SH-SY5Y (cell line): ENCODE data around the gene ZDHHC5.

Experiments
- GATA2 ChIP-seq: IDR thresholded peaks from 2 replicates; pipeline ENCODE4 v1.6.1; 2011; ENCODE audit warnings: mild to moderate bottlenecking, low read depth, low read length
- GATA3 ChIP-seq: IDR thresholded peaks from 2 replicates; pipeline ENCODE4 v1.6.1; 2011; ENCODE audit warnings: low read depth, mild to moderate bottlenecking, low read length, moderate library complexity

DNA sequence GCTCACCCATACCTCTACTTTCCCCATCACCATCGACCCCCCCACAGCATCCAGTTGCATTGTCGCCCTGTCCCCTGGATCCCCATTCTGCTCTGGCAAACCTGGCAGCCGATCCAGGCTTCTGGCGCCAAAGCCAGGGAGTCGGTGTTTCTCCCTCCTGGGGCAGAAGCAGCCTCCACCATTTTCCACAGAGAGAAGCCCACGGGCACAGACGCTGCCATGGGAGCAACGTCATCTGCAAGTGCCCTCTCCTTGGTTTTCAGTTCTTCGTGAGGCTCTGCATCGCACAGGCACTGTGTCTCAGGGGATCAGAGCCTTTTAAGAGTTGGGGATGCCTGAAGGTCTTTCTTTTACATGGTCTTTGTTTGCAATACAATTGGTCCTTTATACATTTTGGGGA is 20.5 kb upstream of the ZDHHC5 start:
- TF ChIP-seq GATA2 (no peak), GATA3 (no peak)
